Kidney (tissue), 14 donors: Measurements from ENCODE around the gene OR5B2. TPM values are rescaled to one million over a fixed set of nuclear protein-coding genes. Genes with fewer than 3 reads are reported as not detected.

Experiments
- DNase-seq, 5 donors: peaks; one replicate each; pipeline ENCODE4 v3.0.0-alpha.2; 2013 to 2020
- FAIRE-seq: peaks from 2 replicates; lab custom pipeline; 2012; peaks lifted over from hg19 to GRCh38; lab: Jason Lieb, UNC
- H3K27ac ChIP-seq, 2 donors: one replicate each; pipeline ENCODE4 v1.7.0; 2013; ENCODE audit warnings: low read depth in 2 of 2, low read length in 2 of 2, inconsistent platforms in 1 of 2
- H3K27me3 ChIP-seq: one replicate; pipeline ENCODE4 v1.7.1; 2013; ENCODE audit warnings: low read length, inconsistent platforms; ENCODE audit not compliant: control insufficient read depth, insufficient read depth
- H3K36me3 ChIP-seq, 3 donors: one replicate each; pipeline versions ENCODE4 v1.7.0 to v1.7.1; 2013; ENCODE audit warnings: low read length in 3 of 3, control low read depth in 1 of 3, inconsistent platforms in 1 of 3; ENCODE audit not compliant: insufficient read depth in 3 of 3, control insufficient read depth in 2 of 3
- H3K4me1 ChIP-seq, 3 donors: one replicate each; pipeline versions ENCODE4 v1.7.0 to v1.7.1; 2013; ENCODE audit warnings: low read length in 3 of 3, inconsistent platforms in 1 of 3, low read depth in 1 of 3; ENCODE audit not compliant: control insufficient read depth in 2 of 3, insufficient read depth in 2 of 3
- H3K4me3 ChIP-seq, 3 donors: one replicate each; pipeline versions ENCODE4 v1.7.0 to v1.8.1; 2013; ENCODE audit warnings: low read length in 3 of 3, control low read depth in 1 of 3, inconsistent platforms in 1 of 3
- H3K9ac ChIP-seq, 3 donors: one replicate each; pipeline versions ENCODE4 v1.7.0 to v1.7.1; 2013; ENCODE audit warnings: low read length in 3 of 3, control low read depth in 1 of 3, inconsistent platforms in 1 of 3
- H3K9me3 ChIP-seq, 3 donors: one replicate each; pipeline versions ENCODE4 v1.7.0 to v1.7.1; 2013; ENCODE audit warnings: low read length in 3 of 3, control low read depth in 1 of 3, inconsistent platforms in 1 of 3; ENCODE audit not compliant: control insufficient read depth in 2 of 3, insufficient read depth in 1 of 3
- intact Hi-C: fragments of 100-400 bp; cut with DNase I; formaldehyde crosslinking; loops from one replicate; pipeline ENCODE4 v1.11.1; 2022
- polyA plus RNA-seq: library from polyadenylated mRNA; stranded (reverse); fragments of 350-450 nt; fragmentation: Illumina TruSeq; extraction: RNeasy Lipid Tissue Mini Kit (QIAGEN cat#74804); gene quantifications from one replicate; pipeline ENCODE4 v1.2.3, GENCODE V29; 2014; ENCODE audit warnings: low read depth, low replicate concordance; ENCODE audit not compliant: insufficient read depth
- total RNA-seq: library from RNA; stranded (reverse); fragmentation: NEBNext Ultra II Directional; extraction: Animal tissue kit (Norgen Biotek cat#: 25700); gene quantifications from one replicate; pipeline ENCODE4 v1.2.1, GENCODE V29; 2021
- TF ChIP-seq, protein P1 (sequence below): IDR thresholded peaks from 3 replicates; pipeline ENCODE4 v1.5.1; 2012; ENCODE audit warnings: mild to moderate bottlenecking, moderate library complexity, borderline replicate concordance; ENCODE audit not compliant: insufficient read depth; ENCODE audit errors: extremely low read depth
- donor health status: control.
- donor health status: control.
- donor health status: control.
- donor health status: control.
- donor health status: control.
- donor health status: DM: yes; HTN: yes; CAD: no.
- donor health status: Normal renal cell carcinoma (clear cell type).

Gene OR5B2
- total and polyA plus RNA-seq, 2 donors from 2014 or later: not detected

DNA sequence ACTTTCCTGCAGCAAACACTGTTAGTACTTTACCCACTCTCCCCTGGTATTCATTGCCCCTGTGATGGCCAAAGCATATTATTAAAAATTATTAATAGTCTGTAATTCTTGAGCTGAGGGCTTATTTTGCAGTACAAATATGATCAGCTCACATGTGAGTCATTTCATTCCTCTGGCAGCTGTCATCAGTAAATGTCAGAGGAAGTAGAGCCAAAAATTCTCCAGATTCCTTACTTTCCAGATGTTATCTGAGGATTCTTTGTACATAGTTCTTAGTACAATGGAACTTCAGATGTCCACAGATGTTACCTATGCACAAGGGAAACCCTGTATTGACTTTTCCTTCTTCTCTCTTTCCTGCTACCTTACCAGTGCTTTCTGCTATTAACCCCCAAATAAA is 33.7 kb downstream of the OR5B2 start:
- TF ChIP-seq, protein P1, sequence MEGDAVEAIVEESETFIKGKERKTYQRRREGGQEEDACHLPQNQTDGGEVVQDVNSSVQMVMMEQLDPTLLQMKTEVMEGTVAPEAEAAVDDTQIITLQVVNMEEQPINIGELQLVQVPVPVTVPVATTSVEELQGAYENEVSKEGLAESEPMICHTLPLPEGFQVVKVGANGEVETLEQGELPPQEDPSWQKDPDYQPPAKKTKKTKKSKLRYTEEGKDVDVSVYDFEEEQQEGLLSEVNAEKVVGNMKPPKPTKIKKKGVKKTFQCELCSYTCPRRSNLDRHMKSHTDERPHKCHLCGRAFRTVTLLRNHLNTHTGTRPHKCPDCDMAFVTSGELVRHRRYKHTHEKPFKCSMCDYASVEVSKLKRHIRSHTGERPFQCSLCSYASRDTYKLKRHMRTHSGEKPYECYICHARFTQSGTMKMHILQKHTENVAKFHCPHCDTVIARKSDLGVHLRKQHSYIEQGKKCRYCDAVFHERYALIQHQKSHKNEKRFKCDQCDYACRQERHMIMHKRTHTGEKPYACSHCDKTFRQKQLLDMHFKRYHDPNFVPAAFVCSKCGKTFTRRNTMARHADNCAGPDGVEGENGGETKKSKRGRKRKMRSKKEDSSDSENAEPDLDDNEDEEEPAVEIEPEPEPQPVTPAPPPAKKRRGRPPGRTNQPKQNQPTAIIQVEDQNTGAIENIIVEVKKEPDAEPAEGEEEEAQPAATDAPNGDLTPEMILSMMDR: no peak
- no peaks in the 10 kb centered on the region for H3K4me1 ChIP-seq
- H3K9me3 ChIP-seq: peaks cover 0 to 5% (median 0%) of the 10 kb centered on the region in 3 donors
- DNase-seq (no peak), FAIRE-seq (no peak)
- H3K27ac ChIP-seq: no peak overlapping the region
- no peak overlapping the region for H3K9ac ChIP-seq
- no peaks in the 10 kb centered on the region for H3K27me3 ChIP-seq
- no peaks in the 10 kb centered on the region for H3K36me3 ChIP-seq
- intact Hi-C loops: no loop called here
- H3K4me3 ChIP-seq: no peak overlapping the region

GRCh38 chr11:58392746-58393145 is 35.2 kb downstream of the OR5B2 start:
- TF ChIP-seq, protein P1: no peak
- H3K4me1 ChIP-seq: no peaks in the 10 kb centered on the region
- no peak overlapping the region for H3K27ac ChIP-seq
- H3K9me3 ChIP-seq: peaks cover 0 to 5% (median 0%) of the 10 kb centered on the region in 3 donors
- no peak for DNase-seq
- intact Hi-C loops: no loop called here
- no peaks in the 10 kb centered on the region for H3K36me3 ChIP-seq
- H3K9ac ChIP-seq: no peak overlapping the region
- H3K4me3 ChIP-seq: no peak overlapping the region
- H3K27me3 ChIP-seq: no peaks in the 10 kb centered on the region
- no peak for FAIRE-seq

- intact Hi-C loops: no loop called here
- TF ChIP-seq, protein P1: no peak
- no peak overlapping the region for H3K27ac ChIP-seq
- no peak overlapping the region for H3K9ac ChIP-seq
- DNase-seq: no peak
- H3K36me3 ChIP-seq: no peaks in the 10 kb centered on the region
- H3K4me3 ChIP-seq: no peak overlapping the region
- H3K4me1 ChIP-seq: no peaks in the 10 kb centered on the region
- no peaks in the 10 kb centered on the region for H3K27me3 ChIP-seq
- H3K9me3 ChIP-seq: peaks cover 0 to 5% (median 0%) of the 10 kb centered on the region in 3 donors
- FAIRE-seq: no peak
Measured at GRCh38 chr11:58391879-58392278, 36.0 kb downstream of the OR5B2 start.

GRCh38 chr11:58390551-58391063 is 37.3 kb downstream of the OR5B2 start:
- no peak overlapping the region for H3K4me3 ChIP-seq
- H3K27me3 ChIP-seq: no peaks in the 10 kb centered on the region
- H3K9me3 ChIP-seq: peaks cover 0 to 5% (median 0%) of the 10 kb centered on the region in 3 donors
- H3K9ac ChIP-seq: no peak overlapping the region
- H3K4me1 ChIP-seq: no peaks in the 10 kb centered on the region
- intact Hi-C loops: no loop called here
- H3K27ac ChIP-seq: no peak overlapping the region
- TF ChIP-seq, protein P1: no peak
- peak in 1 of 5 donors; percentile 61 for DNase-seq
- no peaks in the 10 kb centered on the region for H3K36me3 ChIP-seq
- FAIRE-seq: no peak
